Progenitor cell of endocrine pancreas (in vitro differentiated cells): ENCODE measurements around the gene ZNF653. TPM values are rescaled to one million over a fixed set of nuclear protein-coding genes. Genes with fewer than 3 reads are reported as not detected.

Experiments used
- DNase-seq: peaks from one replicate; pipeline ENCODE4 v3.0.0; 2021; ENCODE audit warnings: low spot score; ENCODE audit not compliant: unreplicated experiment
- H3K27ac Mint-ChIP-seq: 2 replicates; pipeline ENCODE4 v1.8.0; 2021; ENCODE audit warnings: mild to moderate bottlenecking, moderate library complexity, mixed read lengths
- H3K27me3 Mint-ChIP-seq: 2 replicates; pipeline ENCODE4 v1.8.0; 2021; ENCODE audit warnings: mixed read lengths
- H3K36me3 Mint-ChIP-seq: 2 replicates; pipeline ENCODE4 v1.8.0; 2022; ENCODE audit warnings: mixed read lengths; ENCODE audit not compliant: insufficient read depth
- H3K4me1 Mint-ChIP-seq: 2 replicates; pipeline ENCODE4 v1.8.0; 2021; ENCODE audit warnings: low read depth, mixed read lengths
- H3K4me3 Mint-ChIP-seq: 2 replicates; pipeline ENCODE4 v1.8.0; 2021; ENCODE audit warnings: low read depth, mild to moderate bottlenecking, moderate library complexity, mixed read lengths
- H3K9me3 Mint-ChIP-seq: 2 replicates; pipeline ENCODE4 v1.8.0; 2021; ENCODE audit warnings: low read depth, mixed read lengths
- CTCF ChIP-seq: fragments of 200-600 bp; sonication (generic); IDR thresholded peaks from one replicate; pipeline ENCODE4 v1.5.0; 2021; ENCODE audit warnings: antibody characterized with exemption, mild to moderate bottlenecking; ENCODE audit not compliant: unreplicated experiment
- total RNA-seq: library from RNA; stranded (reverse); gene quantifications from 2 replicates; pipeline ENCODE4 v1.2.1, GENCODE V29; 2021

Gene ZNF653
- total RNA-seq, 1 donor from 2014 or later: 17.6 TPM

- no peak for DNase-seq
- TF ChIP-seq CTCF: no peak
- H3K27ac Mint-ChIP-seq: peak overlapping the region; percentile 60
- no peak overlapping the region for H3K4me3 Mint-ChIP-seq
- H3K36me3 Mint-ChIP-seq: peaks cover 2% of the 10 kb centered on the region
- no peaks in the 10 kb centered on the region for H3K27me3 Mint-ChIP-seq
- H3K4me1 Mint-ChIP-seq: no peaks in the 10 kb centered on the region
- H3K9me3 Mint-ChIP-seq: no peaks in the 10 kb centered on the region
These were observed 52.9 kb downstream of the ZNF653 start for GRCh38 chr19:11452620-11453310.

- TF ChIP-seq CTCF: no peak
- no peak for DNase-seq
- H3K27me3 Mint-ChIP-seq: no peaks in the 10 kb centered on the region
- peak overlapping the region; percentile 60 for H3K27ac Mint-ChIP-seq
- peaks cover 2% of the 10 kb centered on the region for H3K36me3 Mint-ChIP-seq
- H3K4me3 Mint-ChIP-seq: no peak overlapping the region
- H3K4me1 Mint-ChIP-seq: no peaks in the 10 kb centered on the region
- H3K9me3 Mint-ChIP-seq: no peaks in the 10 kb centered on the region
These were observed 53.6 kb downstream of the ZNF653 start for GRCh38 chr19:11451871-11452619.

GRCh38 chr19:11451327-11451870 is 54.2 kb downstream of the ZNF653 start:
- no peak for TF ChIP-seq CTCF
- H3K4me3 Mint-ChIP-seq: no peak overlapping the region
- no peaks in the 10 kb centered on the region for H3K4me1 Mint-ChIP-seq
- no peak overlapping the region for H3K27ac Mint-ChIP-seq
- no peaks in the 10 kb centered on the region for H3K9me3 Mint-ChIP-seq
- DNase-seq: no peak
- H3K36me3 Mint-ChIP-seq: peaks cover 2% of the 10 kb centered on the region
- H3K27me3 Mint-ChIP-seq: no peaks in the 10 kb centered on the region

- H3K27ac Mint-ChIP-seq: no peak overlapping the region
These were observed 54.9 kb downstream of the ZNF653 start for GRCh38 chr19:11450570-11451326.

More at GRCh38 chr19:11450570-11451326, 54.9 kb downstream of the ZNF653 start:
- no peak for TF ChIP-seq CTCF
- Mint-ChIP-seq H3K4me1 (no peaks in the 10 kb centered on the region), H3K36me3 (peaks cover 2% of the 10 kb centered on the region), H3K9me3 (no peaks in the 10 kb centered on the region), H3K27me3 (no peaks in the 10 kb centered on the region), H3K4me3 (no peak overlapping the region)
- DNase-seq: no peak
